ENCODE data around the gene GREB1L.
A peak's percentile ranks its signal among the peaks of the same experiment; 100 is the strongest.

Gene GREB1L

DNA sequence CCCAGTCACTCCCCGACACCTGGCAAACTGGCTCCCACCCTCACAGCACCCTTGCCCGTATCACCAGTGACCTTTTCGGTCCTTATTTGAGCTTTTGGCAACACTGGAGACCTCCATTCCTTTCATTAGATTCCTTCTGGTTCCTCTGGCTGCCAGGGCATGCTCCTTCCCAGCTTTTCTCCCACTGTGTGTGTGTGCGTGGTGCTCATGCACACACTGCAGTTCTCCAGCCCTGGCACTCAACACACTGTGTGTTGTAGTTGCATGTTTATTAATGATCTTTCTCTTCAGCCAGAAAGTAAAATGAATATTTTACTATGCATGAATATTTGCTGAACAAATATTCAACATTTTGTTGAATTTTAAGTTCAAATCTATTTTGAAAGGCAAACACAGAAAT is 219.4 kb downstream of the GREB1L start:
- TF ChIP-seq, protein P1, sequence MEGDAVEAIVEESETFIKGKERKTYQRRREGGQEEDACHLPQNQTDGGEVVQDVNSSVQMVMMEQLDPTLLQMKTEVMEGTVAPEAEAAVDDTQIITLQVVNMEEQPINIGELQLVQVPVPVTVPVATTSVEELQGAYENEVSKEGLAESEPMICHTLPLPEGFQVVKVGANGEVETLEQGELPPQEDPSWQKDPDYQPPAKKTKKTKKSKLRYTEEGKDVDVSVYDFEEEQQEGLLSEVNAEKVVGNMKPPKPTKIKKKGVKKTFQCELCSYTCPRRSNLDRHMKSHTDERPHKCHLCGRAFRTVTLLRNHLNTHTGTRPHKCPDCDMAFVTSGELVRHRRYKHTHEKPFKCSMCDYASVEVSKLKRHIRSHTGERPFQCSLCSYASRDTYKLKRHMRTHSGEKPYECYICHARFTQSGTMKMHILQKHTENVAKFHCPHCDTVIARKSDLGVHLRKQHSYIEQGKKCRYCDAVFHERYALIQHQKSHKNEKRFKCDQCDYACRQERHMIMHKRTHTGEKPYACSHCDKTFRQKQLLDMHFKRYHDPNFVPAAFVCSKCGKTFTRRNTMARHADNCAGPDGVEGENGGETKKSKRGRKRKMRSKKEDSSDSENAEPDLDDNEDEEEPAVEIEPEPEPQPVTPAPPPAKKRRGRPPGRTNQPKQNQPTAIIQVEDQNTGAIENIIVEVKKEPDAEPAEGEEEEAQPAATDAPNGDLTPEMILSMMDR (conservative IDR thresholded peaks at IDR 0.05; ENCODE audit: control insufficient read depth, insufficient read depth, low read depth, low read length), result no peak
- H3K4me3 ChIP-seq (ENCODE audit: control insufficient read depth, low read depth, low read length), result no peak overlapping the region
- DNase-seq (ENCODE audit: low read depth), result no peak

DNA sequence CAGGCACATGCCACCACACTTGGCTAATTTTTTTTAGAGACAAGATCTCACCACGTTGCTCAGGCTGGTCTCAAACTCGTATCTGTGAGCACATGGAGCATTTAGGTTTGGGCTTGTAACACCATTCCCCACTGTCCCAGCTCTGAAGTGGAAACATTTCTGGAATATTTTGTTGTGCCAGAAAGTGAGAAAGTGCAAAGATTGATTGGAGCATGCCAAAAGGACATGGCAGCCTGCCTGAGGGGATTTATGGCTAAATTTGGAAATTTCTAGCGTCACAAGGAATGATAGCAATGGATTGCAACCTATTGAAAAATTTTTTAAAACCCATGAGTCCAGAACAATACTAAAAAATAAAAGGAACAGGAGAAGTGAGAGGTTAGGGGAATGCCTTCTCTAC is 221.7 kb downstream of the GREB1L start:
- DNase-seq (ENCODE audit: low read depth), result no peak
- TF ChIP-seq, protein P1 (conservative IDR thresholded peaks at IDR 0.05; ENCODE audit: control insufficient read depth, insufficient read depth, low read depth, low read length), result no peak
- no peak overlapping the region for H3K4me3 ChIP-seq (ENCODE audit: control insufficient read depth, low read depth, low read length)

DNA sequence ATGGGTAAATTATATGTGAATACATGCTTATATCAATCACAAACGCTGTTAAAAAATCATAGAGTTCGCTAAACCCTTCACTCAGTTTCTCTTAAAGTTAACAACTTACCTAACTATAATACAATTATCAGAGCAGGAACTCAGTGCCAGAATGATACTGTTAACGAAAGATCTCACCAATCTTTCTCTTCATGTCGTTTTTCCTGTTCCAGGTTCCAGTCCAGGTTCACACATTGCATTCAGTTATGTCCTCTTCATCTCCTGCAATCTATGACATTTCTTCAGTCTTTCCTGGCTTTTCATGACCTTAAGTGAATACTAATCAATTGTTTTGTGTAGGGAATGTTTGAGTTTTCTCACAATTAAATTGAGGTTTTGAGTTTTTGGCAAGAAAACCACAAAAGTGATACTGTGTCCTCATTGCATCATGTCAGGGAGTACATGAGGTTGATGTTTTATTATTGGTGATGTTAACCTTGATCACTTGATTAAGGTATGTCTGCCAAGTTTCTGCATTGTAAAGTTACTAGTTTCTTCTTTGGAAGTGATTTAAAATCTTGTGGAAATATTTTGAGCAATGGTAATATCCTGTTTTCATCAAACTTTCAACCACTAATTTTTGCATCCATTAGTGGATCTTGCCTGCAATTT is 226.6 kb downstream of the GREB1L start:
- TF ChIP-seq, protein P1 (conservative IDR thresholded peaks at IDR 0.05; ENCODE audit: control insufficient read depth, insufficient read depth, low read depth, low read length), result no peak

DNA sequence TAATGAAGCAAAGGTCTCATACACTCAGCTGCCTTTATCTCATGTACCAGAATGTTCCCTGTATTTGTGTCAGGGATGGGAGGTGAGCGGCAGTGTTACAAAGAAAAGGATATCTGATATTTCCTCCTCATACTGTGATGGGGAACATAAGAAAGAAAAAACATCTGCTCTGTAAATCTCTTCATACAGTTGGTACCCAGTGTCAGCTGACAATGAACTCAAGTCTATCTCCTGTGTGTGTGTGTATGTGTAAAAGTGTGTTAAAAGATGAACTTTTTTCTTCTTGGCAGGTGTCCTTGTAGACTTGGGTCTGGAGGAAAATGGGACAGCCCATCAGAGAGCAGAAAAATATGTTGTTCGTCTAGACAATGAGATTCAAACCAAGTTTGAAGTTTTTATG is 230.7 kb downstream of the GREB1L start:
- TF ChIP-seq, protein P1 (conservative IDR thresholded peaks at IDR 0.05; ENCODE audit: control insufficient read depth, insufficient read depth, low read depth, low read length), result no peak
- DNase-seq (ENCODE audit: low read depth), result no peak

More for the DNA sequence above, 226.6 kb downstream of the GREB1L start:
- peak; percentile 17 for DNase-seq (ENCODE audit: low read depth)
- no peak overlapping the region for H3K4me3 ChIP-seq (ENCODE audit: control insufficient read depth, low read depth, low read length)

DNA sequence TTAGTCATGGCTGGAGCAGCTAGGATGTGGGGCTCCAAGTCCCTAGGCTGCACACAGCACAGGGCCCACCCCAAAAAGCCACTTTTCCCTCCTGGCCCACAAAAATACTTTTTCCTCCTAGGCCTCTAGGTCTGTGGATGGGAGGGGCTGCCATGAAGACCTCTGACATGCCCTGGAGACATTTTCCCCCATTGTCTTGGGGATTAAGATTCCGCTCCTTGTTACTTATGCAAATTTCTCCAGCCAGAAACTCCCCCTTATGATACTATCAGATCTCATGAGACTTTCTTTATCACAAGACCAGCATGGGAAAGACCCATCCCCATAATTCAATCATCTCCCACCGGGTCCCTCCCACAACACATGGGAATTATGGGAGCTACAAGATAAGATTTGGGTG is 232.6 kb downstream of the GREB1L start:
- no peak overlapping the region for H3K4me3 ChIP-seq (ENCODE audit: control insufficient read depth, low read depth, low read length)
- TF ChIP-seq, protein P1 (conservative IDR thresholded peaks at IDR 0.05; ENCODE audit: control insufficient read depth, insufficient read depth, low read depth, low read length), result no peak
- no peak for DNase-seq (ENCODE audit: low read depth)

More for the DNA sequence above, 230.7 kb downstream of the GREB1L start:
- H3K4me3 ChIP-seq (ENCODE audit: control insufficient read depth, low read depth, low read length), result no peak overlapping the region

DNA sequence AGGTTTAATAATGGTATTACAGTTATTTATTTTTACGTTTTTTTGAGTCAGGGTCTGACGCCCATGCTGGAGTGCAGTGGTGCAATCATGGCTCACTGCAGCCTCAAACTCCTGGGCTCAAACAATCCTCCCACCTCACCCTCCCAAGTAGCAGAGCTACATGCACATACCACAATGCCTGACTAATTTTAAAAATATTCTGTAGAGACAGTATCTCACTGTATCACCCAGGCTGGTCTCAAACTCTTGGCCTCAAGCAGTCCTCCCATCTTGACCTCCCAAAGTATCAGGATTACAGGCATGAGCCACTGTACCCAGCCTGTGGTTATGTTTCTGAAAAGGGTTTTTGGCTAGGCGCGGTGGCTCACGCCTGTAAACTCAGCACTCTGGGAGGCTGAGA is 237.7 kb downstream of the GREB1L start:
- no peak overlapping the region for H3K4me3 ChIP-seq (ENCODE audit: control insufficient read depth, low read depth, low read length)
- TF ChIP-seq, protein P1 (conservative IDR thresholded peaks at IDR 0.05; ENCODE audit: control insufficient read depth, insufficient read depth, low read depth, low read length), result no peak
- no peak for DNase-seq (ENCODE audit: low read depth)

DNA sequence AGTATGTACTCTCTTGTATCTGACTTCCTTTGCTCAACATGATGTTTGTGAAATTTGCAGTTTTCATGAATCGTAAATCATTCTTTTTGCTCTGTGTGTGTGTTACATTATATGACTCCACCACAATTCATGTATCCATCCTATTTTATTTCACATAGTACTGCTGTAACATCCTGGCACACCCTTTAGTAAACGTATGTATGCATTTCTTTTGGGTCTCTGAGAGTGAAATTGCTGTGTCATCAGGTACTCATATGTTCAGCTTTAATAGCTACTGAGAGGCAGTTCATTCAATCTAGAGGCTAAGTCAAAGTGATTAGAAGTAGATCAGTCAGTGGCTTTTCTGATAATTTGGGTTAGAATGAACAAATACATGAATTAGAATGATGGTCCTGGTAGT is 239.7 kb downstream of the GREB1L start:
- TF ChIP-seq, protein P1 (conservative IDR thresholded peaks at IDR 0.05; ENCODE audit: control insufficient read depth, insufficient read depth, low read depth, low read length), result no peak
- no peak for DNase-seq (ENCODE audit: low read depth)
- no peak overlapping the region for H3K4me3 ChIP-seq (ENCODE audit: control insufficient read depth, low read depth, low read length)
